Gastrocnemius medialis (tissue), 4 donors: ENCODE results near the gene HIPK4. TPM values are rescaled to one million over a fixed set of nuclear protein-coding genes. Genes with fewer than 3 reads are reported as not detected.
A peak's percentile ranks its signal among the peaks of the same experiment; 100 is the strongest.

Source experiments
- ATAC-seq, 2 donors: fragments of 150-250 bp; one replicate each; pipeline ENCODE4 v1.9.1; 2016
- DNase-seq, 2 donors: peaks; one replicate each; pipeline ENCODE4 v3.0.0-alpha.2; 2019
- H3K27ac ChIP-seq, 4 donors: fragments of 200-600 bp; sonication (generic); 1 replicate in 1 of 4; 2 replicates in 3 of 4; pipeline ENCODE4 v1.5.1; 2016 to 2018; ENCODE audit warnings: mild to moderate bottlenecking in 2 of 4, moderate library complexity in 1 of 4
- H3K27me3 ChIP-seq, 3 donors: fragments of 200-600 bp; sonication (generic) in 2 of 3; 1 replicate in 1 of 3; 2 replicates in 2 of 3; pipeline versions ENCODE4 v1.5.1 to v1.6.0; 2016 to 2019; ENCODE audit warnings: mild to moderate bottlenecking in 1 of 3, moderate library complexity in 1 of 3
- H3K36me3 ChIP-seq, 2 donors: fragments of 200-600 bp; sonication (generic) in 1 of 2; one replicate each; pipeline ENCODE4 v1.5.1; 2017 to 2018
- H3K4me1 ChIP-seq, 2 donors: fragments of 200-600 bp; sonication (generic) in 1 of 2; one replicate each; pipeline ENCODE4 v1.5.1; 2016 to 2017; ENCODE audit warnings: mild to moderate bottlenecking in 2 of 2
- H3K4me3 ChIP-seq, 4 donors: fragments of 200-600 bp; sonication (generic) in 3 of 4; 1 replicate in 1 of 4; 2 replicates in 3 of 4; pipeline ENCODE4 v1.5.1; 2016 to 2019; ENCODE audit warnings: mild to moderate bottlenecking in 2 of 4
- H3K9me3 ChIP-seq, 3 donors: fragments of 200-600 bp; sonication (generic) in 2 of 3; 1 replicate in 1 of 3; 2 replicates in 2 of 3; pipeline ENCODE4 v1.5.1; 2016 to 2019
- CTCF ChIP-seq, 5 experiments: fragments of 450-650 bp in 3 of 5; fragments of 200-600 bp in 2 of 5; sonication (generic) in 2 of 5; IDR thresholded peaks in 4 of 5; conservative IDR thresholded peaks in 1 of 5; 1 replicate in 4 of 5; 2 replicates in 1 of 5; pipeline ENCODE4 v1.5.1; 2016 to 2019; ENCODE audit warnings: antibody characterized with exemption in 5 of 5, mild to moderate bottlenecking in 3 of 5, moderate library complexity in 3 of 5
- POLR2A ChIP-seq, 2 donors: fragments of 450-650 bp; IDR thresholded peaks; one replicate each; pipeline ENCODE4 v1.6.1; 2017; ENCODE audit warnings: antibody characterized with exemption in 2 of 2, mild to moderate bottlenecking in 2 of 2, moderate library complexity in 2 of 2
- in situ Hi-C, 4 donors: fragments of 200-750 bp; cut with MboI; loops; one replicate each; pipeline versions ENCODE4 v1.15.0 to v1.8.0; 2017; ENCODE audit warnings: low sequenced_read_pairs in 4 of 4
- intact Hi-C: fragments of 100-400 bp; cut with DNase I; formaldehyde crosslinking; loops from one replicate; pipeline ENCODE4 v1.15.1; 2023; ENCODE audit warnings: low total_unique reads
- total RNA-seq, 4 donors: library from RNA; depleted of rRNA; stranded (reverse); fragments of >200 nt; gene quantifications; one replicate each; pipeline versions ENCODE4 v1.1.0 to v1.2.3, GENCODE V29; 2016

HIPK4 gene
- total RNA-seq, 4 donors from 2014 or later = 0.20 to 0.39 TPM; not detected in 2

GRCh38 chr19:40365613-40366401 is 24.2 kb downstream of the HIPK4 start:
- DNase-seq = peak in 1 of 2 donors; percentile 30
- Histone ChIP-seq H3K27ac (no peak overlapping the region), H3K36me3 (peaks cover 0 to 15% of the 10 kb centered on the region in 2 donors), H3K27me3 (no peaks in the 10 kb centered on the region), H3K4me1 (peaks cover 8 to 10% of the 10 kb centered on the region in 2 donors), H3K4me3 (peak overlapping the region in 2 of 4 donors; percentile 21 to 29), H3K9me3 (no peaks in the 10 kb centered on the region)
- TF ChIP-seq CTCF (IDR thresholded peaks at IDR 0.05 in 4 of 5, conservative IDR thresholded peaks at IDR 0.05 in 1 of 5) (no peak), POLR2A (IDR thresholded peaks at IDR 0.05) (no peak)
- peak in 1 of 2 donors; percentile 20 for ATAC-seq
- in situ Hi-C loops = no loop called here
- intact Hi-C loops = no loop called here

- intact Hi-C loops = no loop called here
- no peak for DNase-seq
- no peaks in the 10 kb centered on the region for H3K9me3 ChIP-seq
- no peak overlapping the region for H3K27ac ChIP-seq
- peaks cover 8 to 10% of the 10 kb centered on the region in 2 donors for H3K4me1 ChIP-seq
- ATAC-seq = no peak
- in situ Hi-C loops = no loop called here
- H3K27me3 ChIP-seq = no peaks in the 10 kb centered on the region
- H3K36me3 ChIP-seq = peaks cover 0 to 7% of the 10 kb centered on the region in 2 donors
- TF ChIP-seq POLR2A (IDR thresholded peaks at IDR 0.05) (no peak), CTCF (IDR thresholded peaks at IDR 0.05 in 4 of 5, conservative IDR thresholded peaks at IDR 0.05 in 1 of 5) (no peak)
- no peak overlapping the region for H3K4me3 ChIP-seq
Measured at GRCh38 chr19:40365010-40365409, 25.0 kb downstream of the HIPK4 start.

GRCh38 chr19:40363069-40363468 is 26.9 kb downstream of the HIPK4 start:
- Histone ChIP-seq H3K4me1 (peaks cover 7 to 8% of the 10 kb centered on the region in 2 donors), H3K36me3 (peaks cover 0 to 13% of the 10 kb centered on the region in 2 donors), H3K27ac (no peak overlapping the region), H3K27me3 (no peaks in the 10 kb centered on the region), H3K4me3 (no peak overlapping the region), H3K9me3 (no peaks in the 10 kb centered on the region)
- no peak for TF ChIP-seq CTCF (IDR thresholded peaks at IDR 0.05 in 4 of 5, conservative IDR thresholded peaks at IDR 0.05 in 1 of 5)
- no peak for TF ChIP-seq POLR2A (IDR thresholded peaks at IDR 0.05)
- DNase-seq (no peak), ATAC-seq (no peak)
- in situ Hi-C loops (no loop called here), intact Hi-C loops (no loop called here)

GRCh38 chr19:40362160-40362559 is 27.8 kb downstream of the HIPK4 start:
- TF ChIP-seq CTCF (IDR thresholded peaks at IDR 0.05 in 4 of 5, conservative IDR thresholded peaks at IDR 0.05 in 1 of 5) (no peak), POLR2A (IDR thresholded peaks at IDR 0.05) (no peak)
- H3K4me1 ChIP-seq = no peaks in the 10 kb centered on the region
- H3K4me3 ChIP-seq = no peak overlapping the region
- H3K27me3 ChIP-seq = no peaks in the 10 kb centered on the region
- in situ Hi-C loops = no loop called here
- intact Hi-C loops = no loop called here
- H3K9me3 ChIP-seq = no peaks in the 10 kb centered on the region
- no peak overlapping the region for H3K27ac ChIP-seq
- no peak for DNase-seq
- ATAC-seq = no peak
- H3K36me3 ChIP-seq = peaks cover 0 to 13% of the 10 kb centered on the region in 2 donors
